HCT116 (cell line): ENCODE results near the gene ESRRA. TPM values are rescaled to one million over a fixed set of nuclear protein-coding genes. Genes with fewer than 3 reads are reported as not detected.

Experiments used
- ATAC-seq: fragments of 200-7000 bp; cut with Tn5 transposase; 2 replicates; pipeline ENCODE4 v1.9.1; 2020; ENCODE audit warnings: mild to moderate bottlenecking, moderate library complexity
- BruUV-seq: library from RNA; stranded (reverse); fragments of 400-500 nt; replicated peaks from 2 replicates; lab custom pipeline; 2021; lab: Mats Ljungman, UMichigan
- CTCF ChIA-PET: fragments of 300-600 bp; sonication (Branson Sonifier 250); formaldehyde crosslinking; loops from one replicate; lab custom pipeline; 2021; ENCODE audit warnings: antibody characterized with exemption; lab: Charles Lee
- POLR2A ChIA-PET: fragments of 300-600, 350-600 bp; sonication (Branson Sonifier 250); formaldehyde crosslinking; loops from one replicate; lab custom pipeline; 2021; ENCODE audit warnings: antibody characterized with exemption; lab: Charles Lee
- RAD21 ChIA-PET, 2 experiments: fragments of 300-600 bp; sonication (Branson Sonifier 250); formaldehyde crosslinking; loops; one replicate each; lab custom pipeline; 2023; ENCODE audit warnings: low total read pairs in 2 of 2; ENCODE audit not compliant: uncharacterized antibody in 2 of 2, unreplicated experiment in 2 of 2, low non-redundant PET in 1 of 2; lab: Charles Lee
- DNase-seq: peaks from one replicate; pipeline ENCODE4 v3.0.0-alpha.2; 2010; ENCODE audit warnings: low read depth, low spot score
- H2AFZ ChIP-seq: fragments of 200-600 bp; shearing (Covaris generic), sonication (generic); 2 replicates; pipeline ENCODE4 v1.6.1; 2017; ENCODE audit warnings: low read depth, mixed run types, mixed read lengths, antibody characterized with exemption, low read length; ENCODE audit not compliant: poor library complexity, severe bottlenecking
- H3K27ac ChIP-seq: 2 replicates; pipeline ENCODE4 v1.5.1; 2012; ENCODE audit warnings: low read depth, low read length
- H3K27me3 ChIP-seq: fragments of 200-600 bp; sonication (generic); 2 replicates; pipeline ENCODE4 v1.6.1; 2016; ENCODE audit warnings: mixed run types, low read length, mixed read lengths; ENCODE audit not compliant: insufficient read depth
- H3K36me3 ChIP-seq, 2 experiments: fragments of 200-500 bp in 1 of 2; fragments of 200-600 bp in 1 of 2; sonication (Bioruptor generic) in 1 of 2; sonication (generic) in 1 of 2; 2 replicates each; pipeline versions ENCODE4 v1.5.1 to v1.6.1; 2014 to 2016; ENCODE audit warnings: low read length in 2 of 2, inconsistent platforms in 1 of 2, mixed read lengths in 1 of 2, mixed run types in 1 of 2; ENCODE audit not compliant: insufficient read depth in 2 of 2, control insufficient read depth in 1 of 2
- H3K4me1 ChIP-seq, 2 experiments: fragments of 200-600 bp in 1 of 2; sonication (generic) in 1 of 2; 2 replicates each; pipeline versions ENCODE4 v1.5.1 to v1.6.1; 2012 to 2017; ENCODE audit warnings: low read length in 2 of 2, inconsistent platforms in 1 of 2, mild to moderate bottlenecking in 1 of 2, mixed read lengths in 1 of 2, mixed run types in 1 of 2, moderate library complexity in 1 of 2; ENCODE audit not compliant: insufficient read depth in 2 of 2, control insufficient read depth in 1 of 2
- H3K4me2 ChIP-seq: fragments of 200-600 bp; sonication (generic); 2 replicates; pipeline ENCODE4 v1.6.1; 2017; ENCODE audit warnings: mixed run types, low read length, mixed read lengths
- H3K4me3 ChIP-seq, 2 experiments: fragments of 200-600 bp in 1 of 2; sonication (generic) in 1 of 2; replicated peaks in 1 of 2; 2 replicates each; pipeline ENCODE4 v1.5.1; 2011 to 2016; ENCODE audit warnings: low read length in 2 of 2, control low read depth in 1 of 2, low read depth in 1 of 2, mild to moderate bottlenecking in 1 of 2, mixed read lengths in 1 of 2, mixed run types in 1 of 2
- H3K79me2 ChIP-seq: fragments of 200-600 bp; sonication (generic); 2 replicates; pipeline ENCODE4 v1.6.1; 2017; ENCODE audit warnings: mild to moderate bottlenecking, mixed run types, low read length, moderate library complexity, mixed read lengths; ENCODE audit not compliant: insufficient read depth
- H3K9ac ChIP-seq: fragments of 200-600 bp; sonication (generic); 2 replicates; pipeline ENCODE4 v1.6.1; 2016; ENCODE audit warnings: low read length, mixed read lengths
- H3K9me2 ChIP-seq: fragments of 200-600 bp; sonication (generic), shearing (Covaris generic); 2 replicates; pipeline ENCODE4 v1.6.1; 2017; ENCODE audit warnings: mixed run types, mild to moderate bottlenecking, moderate library complexity; ENCODE audit not compliant: insufficient read depth
- H3K9me3 ChIP-seq, 2 experiments: fragments of 200-500 bp in 1 of 2; fragments of 200-600 bp in 1 of 2; sonication (Bioruptor generic) in 1 of 2; sonication (generic) in 1 of 2; 2 replicates each; pipeline ENCODE4 v1.6.1; 2014 to 2017; ENCODE audit warnings: low read length in 2 of 2, mixed read lengths in 2 of 2, inconsistent platforms in 1 of 2, low read depth in 1 of 2, mild to moderate bottlenecking in 1 of 2, mixed run types in 1 of 2, moderate library complexity in 1 of 2; ENCODE audit not compliant: control insufficient read depth in 1 of 2, insufficient read depth in 1 of 2
- H4K20me1 ChIP-seq: fragments of 200-600 bp; sonication (generic), shearing (Covaris generic); 2 replicates; pipeline ENCODE4 v1.6.1; 2017; ENCODE audit warnings: mixed run types, mild to moderate bottlenecking, moderate library complexity; ENCODE audit not compliant: insufficient read depth
- EZH2 ChIP-seq: fragments of 200-600 bp; sonication (generic); IDR thresholded peaks from 2 replicates; pipeline ENCODE4 v1.6.1; 2017; ENCODE audit warnings: antibody characterized with exemption, mixed run types
- SRF ChIP-seq: IDR thresholded peaks from 2 replicates; pipeline ENCODE4 v1.6.1; 2012; ENCODE audit warnings: low read depth
- ZFX ChIP-seq: fragments of 450-650 bp; IDR thresholded peaks from 2 replicates; pipeline ENCODE4 v1.6.1; 2017
- intact Hi-C: fragments of 100-400 bp; cut with micrococcal nuclease; formaldehyde crosslinking; loops from 2 replicates; pipeline ENCODE4 v1.10.0; 2022
- total RNA-seq: library from RNA; stranded (reverse); gene quantifications from one replicate; pipeline ENCODE4 v1.2.1, GENCODE V29; 2021; ENCODE audit not compliant: unreplicated experiment
- TF ChIP-seq, protein P1 (sequence below): IDR thresholded peaks from 2 replicates; pipeline ENCODE4 v1.6.1; 2012; ENCODE audit warnings: low read depth
- TF ChIP-seq, protein P2 (sequence below): IDR thresholded peaks from 2 replicates; pipeline ENCODE4 v1.6.1; 2012
- TF ChIP-seq, protein P3 (sequence below): IDR thresholded peaks from 2 replicates; pipeline ENCODE4 v1.6.1; 2011; ENCODE audit warnings: mild to moderate bottlenecking, low read length, moderate library complexity; ENCODE audit not compliant: insufficient replicate concordance; ENCODE audit errors: extremely low read depth

Gene ESRRA
- total RNA-seq, 1 experiment from 2014 or later, result 62.7 TPM

- no peak overlapping the region for H3K4me3 ChIP-seq
- BruUV-seq, result no TSS peak
- ChIA-PET POLR2A (no interaction called here), CTCF (no interaction called here), RAD21 (no interaction called here)
- H3K79me2 ChIP-seq, result peaks cover 9% of the 10 kb centered on the region; the same call in 1 of the 2 replicates
- no peak overlapping the region for H3K9ac ChIP-seq
- no peaks in the 10 kb centered on the region for H3K9me2 ChIP-seq
- no peaks in the 10 kb centered on the region for H4K20me1 ChIP-seq
- TF ChIP-seq, protein P1, sequence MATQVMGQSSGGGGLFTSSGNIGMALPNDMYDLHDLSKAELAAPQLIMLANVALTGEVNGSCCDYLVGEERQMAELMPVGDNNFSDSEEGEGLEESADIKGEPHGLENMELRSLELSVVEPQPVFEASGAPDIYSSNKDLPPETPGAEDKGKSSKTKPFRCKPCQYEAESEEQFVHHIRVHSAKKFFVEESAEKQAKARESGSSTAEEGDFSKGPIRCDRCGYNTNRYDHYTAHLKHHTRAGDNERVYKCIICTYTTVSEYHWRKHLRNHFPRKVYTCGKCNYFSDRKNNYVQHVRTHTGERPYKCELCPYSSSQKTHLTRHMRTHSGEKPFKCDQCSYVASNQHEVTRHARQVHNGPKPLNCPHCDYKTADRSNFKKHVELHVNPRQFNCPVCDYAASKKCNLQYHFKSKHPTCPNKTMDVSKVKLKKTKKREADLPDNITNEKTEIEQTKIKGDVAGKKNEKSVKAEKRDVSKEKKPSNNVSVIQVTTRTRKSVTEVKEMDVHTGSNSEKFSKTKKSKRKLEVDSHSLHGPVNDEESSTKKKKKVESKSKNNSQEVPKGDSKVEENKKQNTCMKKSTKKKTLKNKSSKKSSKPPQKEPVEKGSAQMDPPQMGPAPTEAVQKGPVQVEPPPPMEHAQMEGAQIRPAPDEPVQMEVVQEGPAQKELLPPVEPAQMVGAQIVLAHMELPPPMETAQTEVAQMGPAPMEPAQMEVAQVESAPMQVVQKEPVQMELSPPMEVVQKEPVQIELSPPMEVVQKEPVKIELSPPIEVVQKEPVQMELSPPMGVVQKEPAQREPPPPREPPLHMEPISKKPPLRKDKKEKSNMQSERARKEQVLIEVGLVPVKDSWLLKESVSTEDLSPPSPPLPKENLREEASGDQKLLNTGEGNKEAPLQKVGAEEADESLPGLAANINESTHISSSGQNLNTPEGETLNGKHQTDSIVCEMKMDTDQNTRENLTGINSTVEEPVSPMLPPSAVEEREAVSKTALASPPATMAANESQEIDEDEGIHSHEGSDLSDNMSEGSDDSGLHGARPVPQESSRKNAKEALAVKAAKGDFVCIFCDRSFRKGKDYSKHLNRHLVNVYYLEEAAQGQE, result no peak
- no peak for TF ChIP-seq EZH2
- TF ChIP-seq, protein P2, sequence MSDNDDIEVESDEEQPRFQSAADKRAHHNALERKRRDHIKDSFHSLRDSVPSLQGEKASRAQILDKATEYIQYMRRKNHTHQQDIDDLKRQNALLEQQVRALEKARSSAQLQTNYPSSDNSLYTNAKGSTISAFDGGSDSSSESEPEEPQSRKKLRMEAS, result no peak
- H3K4me1 ChIP-seq, result peaks cover 4 to 11% of the 10 kb centered on the region in 2 experiments; a peak in 3 of 4 replicates
- H3K9me3 ChIP-seq, result no peaks in the 10 kb centered on the region
- ATAC-seq (no peak), DNase-seq (no peak)
- no peaks in the 10 kb centered on the region for H3K27me3 ChIP-seq
- no peak overlapping the region for H3K4me2 ChIP-seq
- no peak overlapping the region for H2AFZ ChIP-seq
- H3K27ac ChIP-seq, result no peak overlapping the region
- peaks cover 30 to 66% of the 10 kb centered on the region in 2 experiments; a peak in 3 of 4 replicates for H3K36me3 ChIP-seq
- intact Hi-C loops, result no loop called here
Observed at GRCh38 chr11:64259533-64260067, 45.7 kb upstream of the ESRRA start.

GRCh38 chr11:64260147-64260708, 45.1 kb upstream of the ESRRA start:
- TF ChIP-seq EZH2 (no peak), ZFX (no peak), SRF (no peak)
- TF ChIP-seq, protein P3, sequence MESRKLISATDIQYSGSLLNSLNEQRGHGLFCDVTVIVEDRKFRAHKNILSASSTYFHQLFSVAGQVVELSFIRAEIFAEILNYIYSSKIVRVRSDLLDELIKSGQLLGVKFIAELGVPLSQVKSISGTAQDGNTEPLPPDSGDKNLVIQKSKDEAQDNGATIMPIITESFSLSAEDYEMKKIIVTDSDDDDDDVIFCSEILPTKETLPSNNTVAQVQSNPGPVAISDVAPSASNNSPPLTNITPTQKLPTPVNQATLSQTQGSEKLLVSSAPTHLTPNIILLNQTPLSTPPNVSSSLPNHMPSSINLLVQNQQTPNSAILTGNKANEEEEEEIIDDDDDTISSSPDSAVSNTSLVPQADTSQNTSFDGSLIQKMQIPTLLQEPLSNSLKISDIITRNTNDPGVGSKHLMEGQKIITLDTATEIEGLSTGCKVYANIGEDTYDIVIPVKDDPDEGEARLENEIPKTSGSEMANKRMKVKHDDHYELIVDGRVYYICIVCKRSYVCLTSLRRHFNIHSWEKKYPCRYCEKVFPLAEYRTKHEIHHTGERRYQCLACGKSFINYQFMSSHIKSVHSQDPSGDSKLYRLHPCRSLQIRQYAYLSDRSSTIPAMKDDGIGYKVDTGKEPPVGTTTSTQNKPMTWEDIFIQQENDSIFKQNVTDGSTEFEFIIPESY, result no peak
- TF ChIP-seq, all 23 proteins: peak for 0
- no peaks in the 10 kb centered on the region for H3K9me3 ChIP-seq
- no peak overlapping the region for H2AFZ ChIP-seq
- H3K4me2 ChIP-seq, result no peak overlapping the region
- peaks cover 6% of the 10 kb centered on the region; the same call in 1 of the 2 replicates for H3K79me2 ChIP-seq
- no peaks in the 10 kb centered on the region for H3K27me3 ChIP-seq
- H3K4me1 ChIP-seq, result peaks cover 4 to 11% of the 10 kb centered on the region in 2 experiments; a peak in 3 of 4 replicates
- DNase-seq (no peak), ATAC-seq (no peak)
- ChIA-PET POLR2A (no interaction called here), CTCF (no interaction called here), RAD21 (no interaction called here)
- intact Hi-C loops, result no loop called here
- BruUV-seq, result no TSS peak
- H3K4me3 ChIP-seq, result no peak overlapping the region
- no peaks in the 10 kb centered on the region for H4K20me1 ChIP-seq
- no peak overlapping the region for H3K9ac ChIP-seq
- H3K27ac ChIP-seq, result no peak overlapping the region
- peaks cover 32 to 60% of the 10 kb centered on the region in 2 experiments; a peak in 3 of 4 replicates for H3K36me3 ChIP-seq
- H3K9me2 ChIP-seq, result no peaks in the 10 kb centered on the region
